ENCODE measurements around the gene FAM171A2. TPM values are rescaled to one million over a fixed set of nuclear protein-coding genes. Genes with fewer than 3 reads are reported as not detected.

The FAM171A2 gene
- total RNA-seq, 4 donors from 2014 or later = 1.0 to 8.1 (median 5.2) TPM

DNA sequence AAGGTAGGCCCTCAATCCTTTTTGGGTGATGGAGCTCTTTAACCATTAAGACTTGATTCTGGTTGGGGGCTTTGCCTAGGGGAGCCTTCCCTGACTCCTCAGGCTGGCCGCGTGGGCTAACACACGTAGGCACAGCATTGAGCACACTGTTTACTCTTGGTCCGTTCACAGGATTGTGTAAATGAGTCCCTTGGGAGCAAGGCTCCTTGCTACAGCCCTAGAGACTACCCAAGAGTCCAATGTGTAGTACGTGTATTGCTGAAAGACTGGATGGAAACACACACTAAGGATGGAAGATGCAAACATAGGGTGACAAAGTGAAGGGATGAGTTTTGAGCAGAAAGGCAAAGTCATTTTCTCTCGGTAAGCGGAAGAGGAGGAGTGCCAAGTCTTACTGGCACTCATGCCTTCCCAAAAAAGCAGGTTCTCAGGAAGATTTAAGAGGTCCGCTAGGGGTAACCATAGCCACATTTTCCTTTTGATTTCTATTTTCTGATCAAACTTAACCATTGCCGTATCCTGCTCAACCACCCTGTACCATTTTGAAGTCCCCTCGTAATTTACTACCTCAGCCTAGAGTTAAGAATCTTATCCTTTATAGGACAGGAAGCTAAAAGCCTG is 26.7 kb upstream of the FAM171A2 start:
- Histone ChIP-seq H3K36me3 (peaks cover 0 to 8% (median 0%) of the 10 kb centered on the region in 3 donors), H3K27ac (no peak overlapping the region), H3K4me3 (no peak overlapping the region), H3K9me3 (no peaks in the 10 kb centered on the region), H3K4me1 (peaks cover 0 to 13% (median 8%) of the 10 kb centered on the region in 4 donors), H3K27me3 (peaks cover 0 to 9% of the 10 kb centered on the region in 2 donors)
- TF ChIP-seq, protein P1, sequence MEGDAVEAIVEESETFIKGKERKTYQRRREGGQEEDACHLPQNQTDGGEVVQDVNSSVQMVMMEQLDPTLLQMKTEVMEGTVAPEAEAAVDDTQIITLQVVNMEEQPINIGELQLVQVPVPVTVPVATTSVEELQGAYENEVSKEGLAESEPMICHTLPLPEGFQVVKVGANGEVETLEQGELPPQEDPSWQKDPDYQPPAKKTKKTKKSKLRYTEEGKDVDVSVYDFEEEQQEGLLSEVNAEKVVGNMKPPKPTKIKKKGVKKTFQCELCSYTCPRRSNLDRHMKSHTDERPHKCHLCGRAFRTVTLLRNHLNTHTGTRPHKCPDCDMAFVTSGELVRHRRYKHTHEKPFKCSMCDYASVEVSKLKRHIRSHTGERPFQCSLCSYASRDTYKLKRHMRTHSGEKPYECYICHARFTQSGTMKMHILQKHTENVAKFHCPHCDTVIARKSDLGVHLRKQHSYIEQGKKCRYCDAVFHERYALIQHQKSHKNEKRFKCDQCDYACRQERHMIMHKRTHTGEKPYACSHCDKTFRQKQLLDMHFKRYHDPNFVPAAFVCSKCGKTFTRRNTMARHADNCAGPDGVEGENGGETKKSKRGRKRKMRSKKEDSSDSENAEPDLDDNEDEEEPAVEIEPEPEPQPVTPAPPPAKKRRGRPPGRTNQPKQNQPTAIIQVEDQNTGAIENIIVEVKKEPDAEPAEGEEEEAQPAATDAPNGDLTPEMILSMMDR (IDR thresholded peaks at IDR 0.05) = no peak
- TF ChIP-seq EP300 (IDR thresholded peaks at IDR 0.05) = no peak
- TF ChIP-seq POLR2A (IDR thresholded peaks at IDR 0.05) = no peak
- 69 to 79% methylated on average over 10 of the region's 10 CpGs for WGBS, 2 donors
- DNase-seq (ENCODE audit: low spot score in 2 of 2) = no peak

DNA sequence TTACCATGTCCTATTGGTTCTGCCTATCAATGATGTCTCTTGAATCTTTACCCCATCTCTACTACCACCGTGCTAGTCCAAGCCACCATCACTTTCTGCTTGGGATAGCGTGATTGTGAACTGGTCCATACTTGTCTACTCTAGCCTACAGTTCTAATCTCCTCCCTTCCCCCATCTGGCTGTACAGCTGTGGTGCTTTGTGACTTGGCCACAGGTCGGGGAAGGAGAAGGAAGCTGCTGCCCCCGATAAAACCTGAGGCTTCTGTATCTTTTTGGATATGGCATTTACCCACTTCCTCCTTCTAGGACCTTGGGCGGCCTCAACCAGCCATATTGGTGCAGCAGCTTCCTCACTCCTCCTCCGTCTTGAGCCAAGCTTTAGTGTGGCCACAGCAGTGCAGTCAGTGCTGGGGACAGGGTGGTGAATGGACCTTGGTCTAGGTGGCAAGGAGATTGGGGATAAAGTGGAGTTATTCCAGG is 26.1 kb upstream of the FAM171A2 start:
- no peak for TF ChIP-seq EP300 (IDR thresholded peaks at IDR 0.05)
- TF ChIP-seq, protein P1 (IDR thresholded peaks at IDR 0.05) = no peak
- TF ChIP-seq POLR2A (IDR thresholded peaks at IDR 0.05) = no peak
- WGBS, 2 donors = 77 to 90% methylated on average over 6 of the region's 6 CpGs

DNA sequence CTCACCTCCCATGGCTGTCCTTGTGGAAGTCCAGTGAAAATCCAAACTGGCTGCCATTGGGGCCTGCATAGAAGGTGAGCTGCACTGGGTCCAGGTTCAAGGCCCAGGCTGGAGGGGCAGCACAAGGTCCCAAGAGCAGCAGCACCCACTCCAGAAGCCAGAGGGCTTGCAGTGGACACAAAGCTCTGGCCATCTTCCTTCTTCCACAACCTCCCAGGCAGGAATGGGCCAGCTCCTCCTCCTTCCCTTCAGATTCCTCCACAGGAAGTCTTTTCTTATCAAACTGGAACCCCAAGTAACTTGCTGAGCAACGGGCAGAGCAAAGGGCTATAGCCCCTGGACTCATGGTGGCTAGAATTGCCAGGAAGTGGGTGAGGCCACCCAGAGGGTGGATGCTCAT is 25.6 kb upstream of the FAM171A2 start, which contains the start of gene ITGA2B:
TSS of gene ITGA2B (minus strand) at position 369 of the 400 bp plus-strand sequence. CDS start at position 193, 176 bp downstream.
- no peak within 1 kb of the TSS for H3K4me3 ChIP-seq
- H3K36me3 ChIP-seq = peaks cover 0 to 8% (median 0%) of the 10 kb centered on the region in 3 donors
- 30 to 31% methylated on average over 1 of the region's 1 CpG for WGBS, 2 donors
- no peak for DNase-seq (ENCODE audit: low spot score in 2 of 2)
- peaks cover 0 to 23% (median 14%) of the 10 kb centered on the region in 4 donors for H3K4me1 ChIP-seq
- peaks cover 0 to 16% of the 10 kb centered on the region in 2 donors for H3K27me3 ChIP-seq
- TF ChIP-seq, protein P1 (IDR thresholded peaks at IDR 0.05) = no peak
- no peak within 1 kb of the TSS for H3K27ac ChIP-seq
- no peaks in the 10 kb centered on the region for H3K9me3 ChIP-seq

More for the DNA sequence above, 26.1 kb upstream of the FAM171A2 start:
- DNase-seq (ENCODE audit: low spot score in 2 of 2) = no peak
- Histone ChIP-seq H3K9me3 (no peaks in the 10 kb centered on the region), H3K27ac (no peak overlapping the region), H3K27me3 (peaks cover 0 to 12% of the 10 kb centered on the region in 2 donors), H3K36me3 (peaks cover 0 to 8% (median 0%) of the 10 kb centered on the region in 3 donors), H3K4me3 (no peak overlapping the region), H3K4me1 (peaks cover 0 to 19% (median 12%) of the 10 kb centered on the region in 4 donors)

DNA sequence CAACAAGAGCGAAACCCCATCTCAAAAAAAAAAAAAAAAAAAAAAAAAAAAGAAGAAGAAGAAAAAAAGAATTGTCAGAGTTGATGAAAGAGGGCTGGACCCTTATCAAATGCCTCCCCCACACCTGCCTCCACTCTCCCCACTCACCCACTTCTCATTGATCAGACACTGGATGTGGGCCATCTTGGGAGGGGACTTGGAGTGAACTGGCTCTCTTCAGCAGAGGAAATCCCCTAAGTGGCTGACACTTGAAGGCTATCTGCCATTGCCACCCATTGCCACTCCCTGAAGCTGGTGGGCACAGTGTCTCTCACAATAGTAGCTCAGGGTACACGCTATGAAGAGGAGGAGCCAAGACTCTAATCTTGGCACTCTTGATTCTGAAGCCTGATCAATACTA is 24.2 kb upstream of the FAM171A2 start:
- no peaks in the 10 kb centered on the region for H3K9me3 ChIP-seq
- H3K4me1 ChIP-seq = peaks cover 0 to 24% (median 14%) of the 10 kb centered on the region in 4 donors
- H3K27ac ChIP-seq = no peak overlapping the region
- peaks cover 0 to 8% (median 0%) of the 10 kb centered on the region in 3 donors for H3K36me3 ChIP-seq
- no peak overlapping the region for H3K4me3 ChIP-seq
- TF ChIP-seq, protein P1 (IDR thresholded peaks at IDR 0.05) = no peak
- TF ChIP-seq EP300 (IDR thresholded peaks at IDR 0.05) (no peak), POLR2A (IDR thresholded peaks at IDR 0.05) (no peak)
- WGBS, 2 donors = 66 to 84% methylated on average over 2 of the region's 2 CpGs
- peaks cover 0 to 16% of the 10 kb centered on the region in 2 donors for H3K27me3 ChIP-seq
- DNase-seq (ENCODE audit: low spot score in 2 of 2) = no peak

DNA sequence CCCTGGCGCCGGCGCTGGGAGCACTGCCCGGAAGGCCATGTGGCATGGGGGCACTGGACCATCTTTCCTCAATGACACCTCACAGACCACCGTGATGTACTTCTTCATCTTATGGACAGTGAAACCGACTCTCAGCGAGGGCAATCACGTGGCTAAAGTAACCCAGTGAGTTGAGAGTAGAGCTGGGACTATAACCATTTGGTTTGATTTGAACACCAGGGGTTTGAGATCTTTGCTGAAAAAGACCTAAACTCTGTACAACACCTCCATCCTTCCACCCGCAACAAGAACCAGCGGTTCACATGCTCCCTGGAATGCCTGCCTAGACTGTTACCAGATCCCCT is 22.5 kb upstream of the FAM171A2 start:
- peaks cover 0 to 16% of the 10 kb centered on the region in 2 donors for H3K27me3 ChIP-seq
- DNase-seq (ENCODE audit: low spot score in 2 of 2) = no peak
- H3K4me3 ChIP-seq = peak overlapping the region in 2 of 4 donors; percentile 24 to 59
- TF ChIP-seq POLR2A (IDR thresholded peaks at IDR 0.05) (no peak), EP300 (IDR thresholded peaks at IDR 0.05) (no peak)
- TF ChIP-seq, protein P1 (IDR thresholded peaks at IDR 0.05) = no peak
- 38 to 39% methylated on average over 10 of the region's 10 CpGs for WGBS, 2 donors
- peaks cover 0 to 8% (median 0%) of the 10 kb centered on the region in 3 donors for H3K36me3 ChIP-seq
- H3K27ac ChIP-seq = no peak overlapping the region
- H3K4me1 ChIP-seq = peaks cover 0 to 24% (median 14%) of the 10 kb centered on the region in 4 donors
- no peaks in the 10 kb centered on the region for H3K9me3 ChIP-seq

All from tibial nerve (tissue), 4 donors.